LNCAP (cell line): ENCODE measurements around the gene TMEM221.

ENCODE experiments used
- TF ChIP-seq, protein P1 (sequence below): fragments of 450-650 bp; IDR thresholded peaks from 2 replicates; pipeline ENCODE4 v1.5.1; 2017; ENCODE audit warnings: mild to moderate bottlenecking

The TMEM221 gene

DNA sequence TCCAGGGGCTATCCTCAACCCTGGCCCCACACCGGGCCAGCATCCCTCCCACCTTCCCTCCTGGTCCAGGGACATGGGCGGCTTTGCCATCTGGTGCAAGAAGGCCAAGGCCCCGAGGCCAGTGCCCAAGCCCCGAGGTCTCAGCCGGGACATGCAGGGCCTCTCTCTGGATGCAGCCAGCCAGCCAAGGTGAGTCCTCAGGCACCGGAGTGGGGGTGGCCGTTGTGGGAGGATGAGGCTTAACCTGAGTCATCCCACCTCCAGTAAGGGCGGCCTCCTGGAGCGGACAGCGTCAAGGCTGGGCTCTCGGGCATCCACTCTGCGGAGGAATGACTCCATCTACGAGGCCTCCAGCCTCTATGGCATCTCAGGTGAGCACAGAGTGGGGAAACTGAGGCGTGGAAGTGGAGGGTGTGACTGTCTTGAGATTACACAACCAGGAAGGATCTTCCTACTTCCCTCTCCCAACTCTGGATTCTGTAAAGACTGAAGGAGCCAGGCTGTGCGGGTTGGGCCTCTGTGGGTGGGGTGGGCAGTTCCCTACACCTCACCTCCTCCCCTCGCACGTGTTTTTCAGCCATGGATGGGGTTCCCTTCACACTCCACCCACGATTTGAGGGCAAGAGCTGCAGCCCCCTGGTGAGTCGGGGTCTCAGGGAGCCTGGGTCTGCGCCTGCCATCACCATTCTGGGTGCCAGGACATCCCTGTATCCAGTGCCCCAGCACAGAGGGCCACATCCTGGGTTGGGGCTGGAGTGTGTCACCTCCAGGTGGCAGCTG lies 24.8 kb downstream of the TMEM221 start:
- TF ChIP-seq, protein P1, sequence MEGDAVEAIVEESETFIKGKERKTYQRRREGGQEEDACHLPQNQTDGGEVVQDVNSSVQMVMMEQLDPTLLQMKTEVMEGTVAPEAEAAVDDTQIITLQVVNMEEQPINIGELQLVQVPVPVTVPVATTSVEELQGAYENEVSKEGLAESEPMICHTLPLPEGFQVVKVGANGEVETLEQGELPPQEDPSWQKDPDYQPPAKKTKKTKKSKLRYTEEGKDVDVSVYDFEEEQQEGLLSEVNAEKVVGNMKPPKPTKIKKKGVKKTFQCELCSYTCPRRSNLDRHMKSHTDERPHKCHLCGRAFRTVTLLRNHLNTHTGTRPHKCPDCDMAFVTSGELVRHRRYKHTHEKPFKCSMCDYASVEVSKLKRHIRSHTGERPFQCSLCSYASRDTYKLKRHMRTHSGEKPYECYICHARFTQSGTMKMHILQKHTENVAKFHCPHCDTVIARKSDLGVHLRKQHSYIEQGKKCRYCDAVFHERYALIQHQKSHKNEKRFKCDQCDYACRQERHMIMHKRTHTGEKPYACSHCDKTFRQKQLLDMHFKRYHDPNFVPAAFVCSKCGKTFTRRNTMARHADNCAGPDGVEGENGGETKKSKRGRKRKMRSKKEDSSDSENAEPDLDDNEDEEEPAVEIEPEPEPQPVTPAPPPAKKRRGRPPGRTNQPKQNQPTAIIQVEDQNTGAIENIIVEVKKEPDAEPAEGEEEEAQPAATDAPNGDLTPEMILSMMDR, result no peak

DNA sequence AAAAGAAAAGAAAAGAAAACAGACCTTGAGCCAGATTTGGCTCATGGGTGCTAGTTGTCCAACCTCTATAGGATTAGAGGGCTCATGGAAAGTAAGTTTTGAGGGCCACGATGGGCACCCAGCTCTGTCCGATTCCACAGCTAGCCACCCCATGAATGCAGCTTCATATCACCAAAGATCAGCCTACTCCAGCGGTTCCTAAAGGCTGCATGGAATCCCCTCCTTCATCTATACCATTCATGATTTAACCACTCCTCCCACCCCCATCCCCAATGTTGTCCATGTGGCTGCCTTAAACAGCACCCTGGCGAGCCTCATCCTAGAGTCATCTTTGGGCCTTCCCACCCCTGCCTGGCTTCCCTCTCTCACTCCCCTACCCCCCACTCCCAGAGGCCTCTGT lies 26.5 kb downstream of the TMEM221 start:
- TF ChIP-seq, protein P1, result no peak

DNA sequence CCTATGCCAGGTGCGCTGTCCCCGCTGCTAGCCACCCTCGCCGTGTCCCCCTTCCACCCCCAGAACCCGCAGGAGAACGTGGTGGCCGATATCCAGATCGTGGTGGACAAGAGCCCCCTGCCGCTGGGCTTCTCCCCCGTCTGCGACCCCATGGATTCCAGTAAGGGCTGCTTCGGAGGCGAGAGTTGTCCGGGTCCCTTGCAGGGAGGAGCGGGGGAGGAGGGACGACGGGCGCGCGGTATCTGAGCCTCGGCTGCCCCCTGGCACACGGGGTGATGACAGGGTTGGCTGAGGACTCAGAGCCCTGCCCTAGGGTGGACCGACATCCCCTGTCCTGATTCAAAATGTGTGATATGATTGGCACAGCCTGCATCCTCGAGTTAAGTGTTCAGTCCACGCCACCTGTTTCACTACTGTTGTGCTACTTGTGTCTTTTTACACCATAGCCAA lies 28.0 kb downstream of the TMEM221 start:
- TF ChIP-seq, protein P1, result no peak

DNA sequence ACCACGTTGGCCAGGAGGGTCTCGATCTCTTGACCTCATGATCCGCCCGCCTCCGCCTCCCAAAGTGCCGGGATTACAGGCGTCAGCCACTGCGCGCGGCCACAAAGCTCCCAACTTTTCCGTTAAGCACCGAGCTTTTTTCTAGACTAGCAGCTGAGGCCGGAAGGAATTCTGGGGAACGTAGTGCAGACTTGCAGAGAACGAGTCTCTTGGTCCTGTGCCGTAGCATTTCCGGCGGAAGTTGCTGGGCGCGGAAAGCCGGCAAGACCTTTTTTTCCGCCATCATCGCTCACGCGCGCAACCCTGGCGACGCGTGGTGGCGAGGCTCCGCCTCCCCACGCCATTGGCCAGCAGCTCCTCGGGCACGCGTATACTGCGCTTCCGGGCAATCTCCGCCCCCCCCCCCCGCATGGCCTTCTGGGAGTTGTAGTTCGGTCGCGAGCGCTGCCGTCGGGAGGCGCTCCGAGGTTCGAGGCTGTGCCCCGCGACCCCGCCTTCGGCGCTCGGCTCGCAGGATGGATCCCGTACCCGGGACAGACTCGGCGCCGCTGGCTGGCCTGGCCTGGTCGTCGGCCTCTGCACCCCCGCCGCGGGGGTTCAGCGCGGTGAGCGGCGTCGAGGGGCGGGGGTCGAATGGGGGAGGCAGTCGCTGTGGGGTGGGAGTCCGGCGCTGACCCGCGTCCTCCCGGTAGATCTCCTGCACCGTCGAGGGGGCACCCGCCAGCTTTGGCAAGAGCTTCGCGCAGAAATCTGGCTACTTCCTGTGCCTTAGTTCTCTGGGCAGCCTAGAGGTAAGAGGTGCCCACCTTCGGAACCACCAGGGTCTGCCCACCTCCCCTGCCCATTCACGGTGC lies 28.6 kb downstream of the TMEM221 start, which contains the start of gene MVB12A:
MVB12A (plus strand) TSS at position 427 of the 854 bp plus-strand sequence; CDS start at position 516, 89 bp downstream.
- TF ChIP-seq, protein P1, result no peak

DNA sequence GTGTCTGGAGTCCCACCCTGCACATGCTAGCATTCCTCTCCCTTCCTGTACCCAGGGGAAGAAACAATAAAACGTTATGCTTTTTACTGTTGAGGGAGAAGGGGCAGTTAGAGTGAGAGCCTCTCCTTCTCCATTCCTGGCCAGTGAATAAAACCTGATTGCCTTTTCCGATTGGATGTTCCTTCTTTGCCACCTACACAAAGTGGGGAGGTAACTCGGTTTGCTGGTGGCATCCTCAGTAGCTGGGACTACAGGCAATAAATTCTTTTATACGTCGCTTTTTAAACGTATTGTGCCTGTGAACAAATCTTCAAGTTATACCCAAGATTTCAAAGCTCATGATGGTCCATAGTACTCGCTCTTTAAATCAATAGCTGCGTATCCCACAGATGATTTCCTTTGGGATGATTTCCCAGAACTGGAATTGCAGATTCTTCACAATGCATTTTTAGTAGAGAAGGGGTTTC lies 29.3 kb downstream of the TMEM221 start:
- TF ChIP-seq, protein P1, result no peak

DNA sequence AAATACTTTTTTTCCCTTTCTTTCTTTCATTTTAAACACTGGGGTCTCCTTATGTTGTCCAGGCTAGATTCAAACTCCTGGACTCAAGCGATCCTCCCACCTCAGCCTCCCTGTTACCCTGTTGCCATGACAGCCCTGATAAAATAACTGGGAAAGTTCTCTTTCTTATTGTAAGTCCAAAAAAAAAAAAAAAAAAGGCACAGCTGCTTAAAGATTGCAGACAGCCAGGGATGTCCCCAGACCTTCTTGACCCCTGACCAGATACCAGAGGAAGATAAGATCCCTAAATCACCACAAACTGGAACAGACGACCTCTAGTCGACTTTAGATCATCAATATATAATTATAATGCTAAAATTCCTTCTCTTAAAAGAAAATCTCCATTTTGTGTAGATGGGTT lies 29.8 kb downstream of the TMEM221 start:
- TF ChIP-seq, protein P1, result no peak

DNA sequence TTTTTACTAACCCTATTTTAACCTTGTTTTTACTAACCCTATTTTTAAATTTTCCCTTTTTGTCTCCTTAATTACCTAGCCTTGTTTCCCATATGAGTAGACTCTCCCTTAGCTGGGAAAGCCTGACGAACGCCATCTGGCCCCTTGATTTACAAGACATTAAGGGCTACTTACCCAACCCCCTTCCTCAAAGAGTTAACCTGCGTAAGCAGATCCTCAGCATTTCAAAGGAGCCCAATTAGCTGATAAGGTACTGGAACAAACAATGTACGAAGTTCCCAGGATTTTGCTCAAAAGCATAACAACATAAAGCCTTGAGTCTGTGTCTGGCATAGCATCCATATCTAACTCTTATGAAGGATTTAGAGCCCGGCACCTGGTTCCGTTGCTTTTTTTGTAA lies 33.3 kb downstream of the TMEM221 start:
- TF ChIP-seq, protein P1, result no peak
